Colon (tissue), 2 donors: ENCODE results near the gene CD68.

Experiments
- FAIRE-seq: peaks from 2 replicates; lab custom pipeline; 2012; peaks lifted over from hg19 to GRCh38; lab: Jason Lieb, UNC
- donor health status: control.
- donor health status: control.

The CD68 gene

DNA sequence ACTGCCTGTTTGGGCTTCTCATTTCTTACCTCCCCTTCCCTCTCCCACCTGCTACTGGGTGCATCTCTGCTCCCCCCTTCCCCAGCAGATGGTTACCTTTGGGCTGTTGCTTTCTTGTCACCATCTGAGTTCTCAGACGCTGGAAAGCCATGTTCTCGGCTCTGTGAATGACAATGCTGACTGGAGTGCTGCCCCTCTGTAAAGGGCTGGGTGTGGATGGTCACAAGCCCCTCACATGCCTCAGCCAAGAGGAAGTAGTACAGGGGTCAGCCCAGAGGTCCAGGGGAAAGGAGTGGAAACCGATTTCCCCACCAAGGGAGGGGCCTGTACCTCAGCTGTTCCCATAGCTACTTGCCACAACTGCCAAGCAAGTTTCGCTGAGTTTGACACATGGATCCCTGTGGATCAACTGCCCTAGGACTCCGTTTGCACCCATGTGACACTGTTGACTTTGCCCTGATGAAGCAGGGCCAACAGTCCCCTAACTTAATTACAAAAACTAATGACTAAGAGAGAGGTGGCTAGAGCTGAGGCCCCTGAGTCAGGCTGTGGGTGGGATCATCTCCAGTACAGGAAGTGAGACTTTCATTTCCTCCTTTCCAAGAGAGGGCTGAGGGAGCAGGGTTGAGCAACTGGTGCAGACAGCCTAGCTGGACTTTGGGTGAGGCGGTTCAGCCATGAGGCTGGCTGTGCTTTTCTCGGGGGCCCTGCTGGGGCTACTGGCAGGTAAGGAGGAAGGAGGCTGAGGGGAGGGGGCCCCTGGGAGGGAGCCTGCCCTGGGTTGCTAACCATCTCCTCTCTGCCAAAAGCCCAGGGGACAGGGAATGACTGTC is at the start of gene CD68:
CD68 (plus strand) TSS at position 638 of the 833 bp plus-strand sequence; CDS start at position 678, 40 bp downstream.
- FAIRE-seq: no peak

DNA sequence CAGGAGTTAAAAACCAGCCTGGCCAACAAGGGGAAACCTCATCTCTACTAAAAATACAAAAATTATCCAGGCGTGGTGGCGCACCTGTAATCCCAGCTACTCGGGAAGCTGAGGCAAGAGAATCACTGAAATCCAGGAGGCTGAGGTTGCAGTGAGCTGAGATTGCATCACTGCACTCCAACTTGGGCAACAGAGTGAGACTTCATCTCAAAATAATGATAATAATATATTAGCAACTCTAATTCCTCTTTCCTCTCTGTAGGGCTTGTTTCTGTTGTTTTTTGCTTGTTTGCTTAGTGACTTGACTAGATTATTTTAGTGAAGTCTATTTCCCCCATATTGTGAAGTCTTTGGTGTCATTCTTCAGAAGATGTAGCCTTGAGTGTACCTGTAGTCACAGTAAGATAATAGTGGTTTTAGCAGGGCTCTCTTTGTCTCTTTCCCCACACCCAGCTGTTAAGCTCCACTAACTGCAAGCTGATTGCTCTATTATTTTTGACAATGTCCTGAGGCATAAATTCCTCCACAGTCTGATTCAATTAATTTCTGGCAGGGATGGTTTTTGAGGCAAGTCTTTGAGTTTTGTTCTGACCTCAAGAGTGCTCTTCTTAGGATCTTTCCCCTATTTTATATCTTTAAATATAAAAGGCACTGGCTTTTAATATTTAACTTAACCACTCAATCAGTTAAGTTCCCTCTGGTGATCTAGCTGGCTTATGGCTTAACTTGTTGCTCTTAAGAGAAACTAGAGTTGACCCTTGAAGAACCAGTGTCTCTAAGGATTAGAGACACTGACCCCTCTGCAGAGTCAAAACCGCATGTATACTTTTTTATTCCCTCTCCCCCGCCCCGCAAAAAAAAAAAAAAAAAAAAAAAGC is 49.2 kb upstream of the CD68 start:
- no peak for FAIRE-seq

DNA sequence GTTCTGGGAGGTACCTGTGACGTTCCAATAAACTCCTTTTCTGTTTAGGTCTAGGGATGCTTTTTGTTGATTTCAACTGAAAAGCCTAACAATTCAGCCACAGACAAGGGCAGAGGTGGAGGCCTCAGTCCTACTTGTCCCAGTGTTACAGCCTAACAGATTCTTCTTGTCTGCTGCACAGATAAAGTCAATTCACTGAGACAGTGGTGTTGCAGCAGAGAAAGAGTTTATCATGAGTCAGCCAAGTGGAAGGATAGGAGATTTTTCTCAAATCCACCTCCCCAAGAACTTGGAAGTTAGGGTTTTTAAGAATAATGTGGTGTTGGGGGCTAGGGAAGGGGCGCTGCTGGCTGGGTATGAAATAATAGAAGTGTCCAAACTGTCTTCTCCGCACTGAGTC is 41.4 kb upstream of the CD68 start:
- FAIRE-seq: no peak

GRCh38 chr17:7538891-7539545 is 40.4 kb upstream of the CD68 start:
- no peak for FAIRE-seq

DNA sequence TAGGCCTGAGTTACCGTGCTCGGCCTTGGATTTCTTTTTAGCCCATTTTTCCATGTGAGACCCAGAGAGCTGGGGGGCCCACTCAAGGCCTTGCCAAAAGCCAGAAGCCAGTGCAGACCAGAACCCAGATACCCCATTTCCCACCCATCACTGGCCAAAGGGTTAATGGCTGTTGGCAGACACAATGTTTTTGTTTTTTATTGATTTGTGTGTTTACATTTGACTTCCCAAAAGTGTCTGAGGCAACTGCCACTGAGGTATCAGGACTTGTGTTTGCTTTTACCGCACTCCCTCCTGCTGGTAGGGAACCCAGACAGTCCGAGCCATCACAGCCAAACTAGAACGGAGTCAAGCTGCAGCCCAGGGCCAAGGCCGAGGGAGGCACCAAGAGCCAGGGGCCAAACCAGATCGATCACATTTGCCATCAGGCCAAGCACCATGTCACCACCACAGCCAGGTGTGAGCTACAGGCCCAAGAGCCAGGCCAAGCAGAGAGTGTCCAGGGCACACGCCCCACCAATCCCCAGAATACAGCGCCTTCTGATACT is 38.3 kb upstream of the CD68 start:
- FAIRE-seq: no peak

GRCh38 chr17:7544911-7545310 is 34.5 kb upstream of the CD68 start:
- no peak for FAIRE-seq

GRCh38 chr17:7548585-7549400 is 30.6 kb upstream of the CD68 start, which contains the start of gene TNFSF12:
Gene TNFSF12, plus strand, starts transcription at chr17:7549058. Its CDS starts 96 bp downstream, at chr17:7549154.
- FAIRE-seq: no peak

- no peak for FAIRE-seq
These were observed 29.9 kb upstream of the CD68 start for GRCh38 chr17:7549401-7550055.

- FAIRE-seq: no peak
These were observed 29.1 kb upstream of the CD68 start for GRCh38 chr17:7550344-7550743.

DNA sequence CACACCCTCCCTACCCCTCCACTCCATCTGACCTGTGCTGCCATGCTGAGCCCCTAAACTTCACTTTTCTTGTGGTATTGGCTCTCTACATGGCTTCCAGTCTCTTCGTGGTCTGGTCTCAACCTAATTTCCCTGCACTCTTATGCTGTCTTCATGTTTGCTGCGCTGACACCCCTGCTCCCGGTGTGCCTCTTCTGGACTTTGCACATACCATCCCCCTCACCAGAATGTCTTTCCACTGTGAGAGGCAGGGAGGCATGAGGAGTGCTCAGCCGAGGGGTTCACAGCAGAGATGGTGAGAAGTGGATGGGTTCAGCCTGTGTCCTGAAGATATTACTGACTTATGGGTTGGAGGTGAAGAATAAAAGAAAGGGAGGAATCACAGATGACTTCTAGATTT is 28.0 kb upstream of the CD68 start:
- FAIRE-seq: no peak

DNA sequence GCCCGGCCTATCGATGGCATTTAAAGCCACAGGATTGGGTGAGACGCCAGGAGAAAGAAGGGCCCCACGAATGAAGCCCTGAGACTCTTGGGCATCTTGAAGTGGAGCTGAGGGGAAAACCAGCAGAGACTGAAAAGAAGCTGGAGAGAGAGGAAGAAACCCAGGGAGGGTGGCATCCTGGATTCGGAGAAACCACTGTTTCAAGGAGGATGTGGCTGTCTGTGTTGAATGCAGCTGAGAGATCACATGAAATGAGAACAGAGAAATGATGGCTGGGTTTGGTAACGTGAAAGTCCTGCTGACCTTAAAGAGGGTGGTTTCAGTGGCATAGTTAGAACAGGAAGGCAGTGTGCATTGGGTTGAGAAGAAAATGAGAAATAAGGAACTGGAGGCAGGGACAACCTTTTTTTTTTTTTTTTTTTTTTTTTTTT is 26.8 kb upstream of the CD68 start:
- no peak for FAIRE-seq

DNA sequence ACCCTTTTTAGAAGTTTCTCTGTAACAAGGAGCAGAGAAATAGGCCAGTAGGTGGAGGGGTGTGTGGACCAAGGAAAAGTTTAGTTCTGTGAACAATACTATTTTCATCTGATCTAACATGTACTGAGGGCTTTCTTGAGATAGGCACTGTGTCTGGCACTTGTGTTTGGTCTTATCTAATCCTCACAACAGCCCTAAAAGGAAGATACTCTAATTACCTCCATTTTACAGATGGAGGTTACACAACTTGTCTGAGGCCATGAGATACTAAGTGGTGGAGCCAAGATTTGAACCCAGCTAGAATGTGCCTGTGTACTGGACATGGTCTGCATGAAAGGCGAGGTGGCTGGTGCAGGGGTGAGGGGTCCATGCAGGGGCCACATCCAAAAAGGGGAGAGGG is 26.1 kb upstream of the CD68 start:
- FAIRE-seq: no peak

GRCh38 chr17:7555320-7555948 is 24.0 kb upstream of the CD68 start:
- no peak for FAIRE-seq

- FAIRE-seq: no peak
These were observed 22.8 kb upstream of the CD68 start for GRCh38 chr17:7556627-7557026.

DNA sequence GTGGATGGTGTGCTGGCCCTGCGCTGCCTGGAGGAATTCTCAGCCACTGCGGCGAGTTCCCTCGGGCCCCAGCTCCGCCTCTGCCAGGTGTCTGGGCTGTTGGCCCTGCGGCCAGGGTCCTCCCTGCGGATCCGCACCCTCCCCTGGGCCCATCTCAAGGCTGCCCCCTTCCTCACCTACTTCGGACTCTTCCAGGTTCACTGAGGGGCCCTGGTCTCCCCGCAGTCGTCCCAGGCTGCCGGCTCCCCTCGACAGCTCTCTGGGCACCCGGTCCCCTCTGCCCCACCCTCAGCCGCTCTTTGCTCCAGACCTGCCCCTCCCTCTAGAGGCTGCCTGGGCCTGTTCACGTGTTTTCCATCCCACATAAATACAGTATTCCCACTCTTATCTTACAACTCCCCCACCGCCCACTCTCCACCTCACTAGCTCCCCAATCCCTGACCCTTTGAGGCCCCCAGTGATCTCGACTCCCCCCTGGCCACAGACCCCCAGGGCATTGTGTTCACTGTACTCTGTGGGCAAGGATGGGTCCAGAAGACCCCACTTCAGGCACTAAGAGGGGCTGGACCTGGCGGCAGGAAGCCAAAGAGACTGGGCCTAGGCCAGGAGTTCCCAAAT is 22.2 kb upstream of the CD68 start:
- no peak for FAIRE-seq

DNA sequence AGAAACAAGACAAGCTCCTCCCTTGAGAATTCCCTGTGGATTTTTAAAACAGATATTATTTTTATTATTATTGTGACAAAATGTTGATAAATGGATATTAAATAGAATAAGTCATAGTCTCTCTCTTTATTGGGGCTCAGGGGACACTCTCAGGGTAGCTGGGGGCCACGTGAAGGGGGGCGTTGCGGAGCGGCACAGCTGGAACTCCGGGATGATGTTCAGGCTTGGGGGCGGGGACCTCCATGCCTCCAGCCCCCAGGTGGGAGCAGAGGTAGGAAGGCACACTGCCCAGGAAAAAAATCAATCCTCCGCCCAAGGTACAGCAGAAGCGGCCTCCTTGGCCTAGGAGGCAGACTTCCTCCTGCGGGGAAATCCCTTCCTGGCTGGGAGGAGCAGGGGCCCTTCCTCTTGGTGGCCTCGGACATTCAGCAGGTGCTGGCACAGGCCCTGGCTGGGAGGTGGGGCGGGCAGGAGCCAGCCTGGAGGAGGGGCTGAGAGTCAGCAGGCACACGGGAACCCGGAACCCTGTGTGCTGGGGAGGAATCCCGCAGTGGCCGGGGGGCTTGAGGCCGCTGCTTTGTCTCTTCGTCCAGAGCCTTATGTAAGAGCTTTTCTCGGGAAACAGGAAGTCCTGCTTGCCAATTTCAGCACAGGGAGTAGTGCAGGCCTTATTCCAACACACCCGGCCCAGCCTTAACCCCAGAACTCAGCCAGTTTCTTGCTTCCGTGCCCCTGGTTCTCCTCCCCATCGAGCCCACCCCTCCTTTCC is 21.5 kb upstream of the CD68 start:
- FAIRE-seq: no peak

DNA sequence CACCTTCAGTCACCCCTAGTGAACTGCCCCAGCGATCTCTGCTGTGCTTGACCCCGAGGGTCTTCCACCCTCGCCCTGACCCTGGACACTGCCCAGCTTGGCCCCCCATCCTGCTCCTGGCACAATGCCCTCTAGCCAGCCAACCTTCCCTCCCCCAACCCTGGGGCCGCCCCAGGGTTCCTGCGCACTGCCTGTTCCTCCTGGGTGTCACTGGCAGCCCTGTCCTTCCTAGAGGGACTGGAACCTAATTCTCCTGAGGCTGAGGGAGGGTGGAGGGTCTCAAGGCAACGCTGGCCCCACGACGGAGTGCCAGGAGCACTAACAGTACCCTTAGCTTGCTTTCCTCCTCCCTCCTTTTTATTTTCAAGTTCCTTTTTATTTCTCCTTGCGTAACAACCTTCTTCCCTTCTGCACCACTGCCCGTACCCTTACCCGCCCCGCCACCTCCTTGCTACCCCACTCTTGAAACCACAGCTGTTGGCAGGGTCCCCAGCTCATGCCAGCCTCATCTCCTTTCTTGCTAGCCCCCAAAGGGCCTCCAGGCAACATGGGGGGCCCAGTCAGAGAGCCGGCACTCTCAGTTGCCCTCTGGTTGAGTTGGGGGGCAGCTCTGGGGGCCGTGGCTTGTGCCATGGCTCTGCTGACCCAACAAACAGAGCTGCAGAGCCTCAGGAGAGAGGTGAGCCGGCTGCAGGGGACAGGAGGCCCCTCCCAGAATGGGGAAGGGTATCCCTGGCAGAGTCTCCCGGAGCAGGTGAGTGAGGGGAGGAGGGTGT is 20.7 kb upstream of the CD68 start, which contains the start of gene TNFSF13:
TNFSF13 (plus strand) TSS at position 207 of the 776 bp plus-strand sequence; CDS start at position 497, 290 bp downstream.
- no peak for FAIRE-seq
